GM19397 (cell line): ENCODE data around the gene TRIM24.
A peak's percentile ranks its signal among the peaks of the same experiment; 100 is the strongest.
"Not testable (repeated sequence)": the region's sequence is repeated elsewhere in the genome, so short reads cannot be mapped to it uniquely, and the experiment has no call there.

Experiments
- ATAC-seq: cut with Tn5 transposase; IDR thresholded peaks from one replicate; pipeline ENCODE4 v1.9.1; 2021; ENCODE audit warnings: mild to moderate bottlenecking, moderate library complexity; ENCODE audit not compliant: unreplicated experiment

Gene TRIM24

DNA sequence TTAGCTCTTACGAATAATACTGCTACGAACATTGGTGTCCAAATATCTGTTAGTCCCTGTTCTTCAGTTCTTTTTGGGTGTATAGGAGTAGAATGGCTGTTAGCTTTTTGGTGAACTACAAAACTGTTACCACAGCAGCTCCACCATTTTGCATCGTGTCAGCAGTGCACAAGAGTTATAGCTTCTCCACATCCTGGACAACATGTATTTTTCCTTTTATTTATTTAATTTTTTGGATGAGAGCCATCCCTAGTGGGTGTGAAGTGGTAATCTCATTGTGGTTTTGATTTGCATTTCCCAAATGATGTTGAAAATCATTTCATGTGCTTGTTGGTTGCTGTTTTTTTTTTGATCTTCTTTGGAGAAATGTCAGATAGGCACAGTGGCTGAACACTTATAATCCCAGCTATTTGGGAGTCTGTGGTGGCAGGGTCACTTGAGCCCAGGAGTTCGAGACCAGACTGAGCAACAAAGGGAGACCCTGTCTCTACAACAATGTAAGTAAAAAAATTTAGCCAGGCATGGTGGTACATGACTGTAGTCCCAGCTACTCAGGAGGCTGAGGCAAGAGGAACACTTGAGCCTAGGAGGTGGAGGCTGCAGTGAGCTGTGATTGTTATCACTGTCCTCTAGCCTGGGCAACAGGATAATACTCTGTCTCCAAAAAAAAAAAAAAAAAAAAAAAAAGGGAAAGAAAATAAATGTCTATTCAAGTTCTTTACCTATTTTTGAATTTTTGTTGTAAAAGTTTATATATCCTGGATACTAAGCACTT is 31.7 kb downstream of the TRIM24 start:
- no peak for ATAC-seq

DNA sequence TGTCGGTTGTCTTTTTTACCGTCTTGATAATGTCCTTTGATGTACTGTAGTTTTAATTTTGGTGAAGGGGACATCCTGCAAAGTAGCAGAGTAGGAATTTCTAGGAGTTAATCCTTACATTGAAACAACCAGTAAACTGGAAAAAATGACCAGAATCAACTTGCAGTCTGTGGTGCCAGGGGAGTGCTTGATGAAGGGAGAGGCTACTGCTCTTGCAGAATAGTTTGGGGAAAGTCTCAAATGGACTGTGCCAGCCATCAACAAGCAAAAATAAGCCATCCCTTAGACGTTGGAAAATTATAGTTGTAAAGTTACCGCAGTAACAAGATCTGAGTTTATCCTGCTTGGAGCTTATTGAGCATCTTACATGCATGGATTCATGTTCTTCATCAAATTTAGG is 32.4 kb downstream of the TRIM24 start:
- no peak for ATAC-seq

DNA sequence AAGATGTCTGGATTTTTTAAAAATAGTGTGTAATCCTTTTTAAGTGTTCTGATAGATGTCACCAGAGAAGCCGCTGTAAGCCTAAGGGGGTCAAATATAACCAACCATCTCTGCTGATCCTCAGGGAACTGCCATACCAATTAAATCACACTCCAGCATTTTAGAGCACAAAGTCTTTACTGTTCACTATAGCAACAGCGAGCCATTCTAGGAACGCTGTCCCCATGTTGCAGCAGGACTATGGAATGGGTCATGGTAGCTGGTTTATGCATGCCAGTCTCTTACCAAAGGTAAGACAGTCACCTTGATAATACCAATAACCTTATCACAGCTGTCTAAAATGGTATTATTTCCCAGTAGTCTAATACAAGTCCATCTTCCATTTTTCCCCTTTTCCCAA is 33.5 kb downstream of the TRIM24 start:
- no peak for ATAC-seq

DNA sequence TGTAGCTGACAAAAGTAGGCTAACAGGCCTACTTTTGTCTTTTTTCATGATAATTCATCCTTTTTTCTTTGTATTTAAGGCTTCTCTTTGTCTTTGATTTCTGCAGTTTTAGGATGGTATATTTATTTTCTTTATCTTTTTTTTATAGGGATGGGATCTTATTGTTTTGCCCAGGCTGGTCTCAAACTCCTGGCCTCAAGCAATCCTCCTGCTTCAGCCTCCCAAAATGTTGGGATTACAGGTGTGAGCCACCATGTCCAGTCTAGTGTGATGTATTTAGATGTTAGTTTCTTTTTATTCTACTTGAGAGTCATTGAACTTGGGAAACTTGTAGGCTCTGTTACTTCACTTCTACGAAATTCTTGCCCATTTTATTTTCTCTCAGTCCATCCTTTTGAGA is 35.4 kb downstream of the TRIM24 start:
- no peak for ATAC-seq

DNA sequence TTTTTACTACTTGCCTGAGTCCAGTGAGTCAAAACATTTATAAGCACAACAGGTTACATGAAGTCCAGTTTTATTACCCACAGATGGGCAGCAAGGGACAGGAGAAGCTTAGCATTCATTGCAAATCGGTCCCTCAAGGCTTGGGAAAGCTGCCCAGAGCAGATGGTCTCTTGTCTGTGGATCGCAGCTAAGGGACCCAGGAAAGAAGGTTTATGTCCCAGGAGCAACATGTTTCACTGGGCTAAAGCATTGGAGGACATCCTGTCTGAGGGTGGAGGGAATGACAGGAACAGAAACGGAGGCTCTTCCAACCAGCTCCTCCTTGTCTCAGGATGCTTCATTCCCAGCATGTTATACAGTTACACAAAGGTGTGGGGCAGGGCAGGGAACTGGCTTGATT is 39.3 kb downstream of the TRIM24 start:
- no peak for ATAC-seq

DNA sequence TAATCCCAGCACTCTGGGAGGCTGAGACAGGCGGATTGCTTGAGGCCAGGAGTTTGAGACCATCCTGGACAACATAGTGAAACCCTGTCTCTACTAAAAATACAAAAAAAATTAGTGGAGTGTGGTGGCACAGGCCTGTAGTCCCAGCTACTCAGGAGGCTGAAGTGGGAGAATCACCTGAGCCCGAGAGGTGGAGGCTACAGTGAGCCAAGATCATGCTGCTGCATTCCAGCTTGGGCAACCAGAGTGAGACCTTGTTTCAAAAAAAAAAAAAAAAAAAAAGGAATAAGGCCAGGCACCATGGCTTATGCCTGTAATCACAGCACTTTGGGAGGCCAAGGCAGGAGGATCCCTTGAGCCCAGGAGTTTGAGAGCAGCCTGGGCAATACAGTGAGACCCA is 40.2 kb downstream of the TRIM24 start:
- not testable (repeated sequence) for ATAC-seq

DNA sequence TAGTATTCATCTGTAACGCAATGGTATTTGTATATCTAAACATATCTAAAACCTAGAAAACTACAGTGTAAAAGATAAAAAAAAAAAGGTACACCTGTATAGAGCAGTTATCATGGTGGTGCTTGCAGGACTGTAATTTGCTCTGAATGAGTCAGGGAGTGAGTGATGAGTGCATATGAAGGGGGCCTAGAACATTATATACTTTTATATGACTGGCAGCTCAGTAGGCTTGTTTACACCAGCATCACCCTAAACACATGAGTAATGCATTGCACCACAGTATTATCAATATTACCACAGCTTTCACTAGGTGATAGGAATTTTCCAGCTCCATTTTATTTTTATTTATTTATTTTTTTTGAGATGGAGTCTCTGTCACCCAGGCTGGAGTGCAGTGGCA is 40.8 kb downstream of the TRIM24 start:
- ATAC-seq, result no peak

DNA sequence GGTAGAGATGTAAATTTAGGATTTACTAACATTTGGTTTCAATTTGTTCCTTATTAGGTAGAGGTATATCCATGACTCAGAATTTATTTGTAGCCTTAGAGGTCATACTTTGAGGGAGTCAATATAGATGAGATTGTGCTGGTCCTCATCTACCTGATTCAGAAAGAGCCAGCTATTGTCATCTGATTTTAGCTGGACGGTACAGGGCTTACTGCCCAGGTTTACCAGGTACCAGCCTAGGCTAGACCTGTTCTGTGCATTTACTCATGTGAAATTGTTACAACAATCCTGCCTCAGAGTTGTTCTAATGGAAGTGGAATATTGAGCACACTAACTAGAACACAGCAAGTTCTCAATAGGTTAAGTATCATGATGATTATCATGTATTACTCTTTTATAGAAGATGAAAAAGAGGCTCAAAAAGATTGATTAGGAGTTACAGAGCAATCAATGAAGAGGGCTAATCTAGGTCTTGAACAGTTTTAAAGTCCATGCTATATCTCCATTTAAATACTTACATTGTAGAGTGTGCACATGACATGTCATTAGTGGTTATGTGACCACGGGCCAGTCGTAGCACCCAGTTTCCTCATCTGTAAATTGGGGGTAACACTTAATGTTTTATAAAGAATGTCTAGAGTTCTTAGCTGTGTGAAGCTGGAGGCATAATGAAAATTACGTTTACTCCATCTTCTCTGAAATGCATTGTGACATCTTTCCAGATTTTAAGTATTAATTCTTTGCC is 42.1 kb downstream of the TRIM24 start:
- ATAC-seq, result no peak

DNA sequence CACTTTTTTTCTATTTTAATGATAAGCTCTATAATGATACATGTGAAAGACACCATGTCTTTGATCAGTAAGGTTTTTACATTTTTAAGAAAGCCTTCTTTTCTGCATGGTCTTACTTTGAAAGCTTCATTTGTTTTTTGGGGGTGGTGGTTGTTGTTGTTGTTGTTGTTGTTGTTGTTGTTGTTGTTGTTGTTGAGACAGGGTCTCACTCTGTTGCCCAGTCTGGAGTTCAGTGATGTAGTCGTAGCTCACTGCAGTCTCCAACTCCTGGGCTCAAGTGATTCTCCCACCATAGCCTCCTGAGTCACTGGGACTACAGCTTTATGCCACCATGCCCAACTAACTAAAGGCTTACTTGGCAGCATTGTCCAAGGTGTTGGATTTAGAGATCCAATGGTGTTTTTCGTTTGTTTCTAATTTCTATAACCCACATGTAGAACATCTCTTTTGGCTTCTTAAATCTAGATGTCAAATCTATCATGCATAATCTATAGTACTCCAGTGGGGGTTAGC is 45.4 kb downstream of the TRIM24 start:
- no peak for ATAC-seq

DNA sequence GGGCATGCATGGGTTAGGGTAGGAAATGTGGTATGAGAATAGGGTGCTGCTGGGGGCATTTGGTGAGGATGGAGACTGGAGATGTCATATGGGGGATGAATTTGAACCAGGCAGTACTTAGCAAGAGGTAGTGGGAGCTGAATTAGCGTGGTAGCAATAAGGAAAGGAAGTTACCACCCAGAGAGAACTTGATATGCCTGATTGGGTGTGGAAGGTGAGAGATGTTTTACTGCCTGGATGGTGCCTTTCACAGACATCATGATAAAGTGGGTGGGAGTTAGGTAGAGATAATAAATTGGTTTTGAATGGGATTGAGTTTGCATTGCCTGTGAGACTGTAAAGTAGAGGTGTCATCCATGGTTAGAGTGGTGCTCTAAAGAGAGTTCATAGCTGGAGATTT is 46.7 kb downstream of the TRIM24 start:
- no peak for ATAC-seq

DNA sequence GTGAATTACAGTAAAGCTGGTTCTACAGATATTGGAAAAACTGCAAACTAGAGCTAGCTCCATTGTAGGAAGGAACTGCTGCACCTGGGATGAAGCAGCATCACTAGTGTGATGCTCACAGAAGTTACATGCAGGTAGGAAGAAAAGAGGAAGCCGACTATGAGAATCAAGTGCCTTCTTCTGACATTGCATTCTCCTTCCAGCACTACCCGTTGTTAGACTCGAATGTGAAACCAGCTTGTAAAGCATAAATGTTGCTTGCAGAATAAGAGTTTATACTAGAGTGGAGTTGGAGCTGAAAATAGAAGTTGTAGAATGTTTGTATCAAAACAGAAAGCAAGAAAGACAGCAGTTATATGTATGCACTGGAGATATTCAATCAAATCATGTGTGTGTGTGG is 49.9 kb downstream of the TRIM24 start:
- ATAC-seq, result no peak

DNA sequence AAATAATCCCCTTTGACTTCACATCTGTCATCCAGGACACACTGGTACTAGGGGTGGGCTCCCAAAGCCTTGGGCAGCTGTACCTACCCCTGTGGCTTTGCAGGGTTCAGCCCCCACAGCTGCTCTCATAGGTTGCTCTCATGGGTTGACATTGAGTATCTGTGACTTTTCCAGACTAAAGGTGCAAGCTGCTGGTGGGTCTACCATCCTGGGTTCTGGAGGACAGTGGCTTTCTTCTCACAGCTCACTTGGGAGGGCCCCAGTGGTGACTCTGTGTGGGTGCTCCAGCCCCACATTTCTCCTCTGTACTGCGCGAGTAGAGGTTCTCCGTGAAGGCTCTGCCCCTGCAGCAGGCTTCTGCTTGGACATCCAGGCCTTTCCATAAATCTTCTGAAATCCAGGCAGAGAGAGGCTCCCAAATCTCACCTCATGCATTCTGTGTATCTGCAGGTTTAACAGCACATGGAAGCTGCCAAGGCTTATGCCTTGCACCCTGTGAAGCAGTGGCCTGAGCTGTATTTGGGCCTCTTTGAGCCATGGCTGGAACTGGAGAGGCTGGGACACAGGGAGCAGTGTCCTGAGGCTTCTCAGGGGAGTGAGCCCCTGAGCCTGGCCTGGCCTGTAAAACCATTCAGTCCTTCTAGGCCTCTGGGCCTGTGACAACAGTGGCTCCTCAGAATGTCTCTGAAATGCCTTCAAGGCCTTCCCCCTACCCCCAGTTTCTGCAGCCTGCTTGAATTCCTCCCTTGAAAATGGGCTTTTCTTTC is 52.2 kb downstream of the TRIM24 start:
- ATAC-seq, result no peak

DNA sequence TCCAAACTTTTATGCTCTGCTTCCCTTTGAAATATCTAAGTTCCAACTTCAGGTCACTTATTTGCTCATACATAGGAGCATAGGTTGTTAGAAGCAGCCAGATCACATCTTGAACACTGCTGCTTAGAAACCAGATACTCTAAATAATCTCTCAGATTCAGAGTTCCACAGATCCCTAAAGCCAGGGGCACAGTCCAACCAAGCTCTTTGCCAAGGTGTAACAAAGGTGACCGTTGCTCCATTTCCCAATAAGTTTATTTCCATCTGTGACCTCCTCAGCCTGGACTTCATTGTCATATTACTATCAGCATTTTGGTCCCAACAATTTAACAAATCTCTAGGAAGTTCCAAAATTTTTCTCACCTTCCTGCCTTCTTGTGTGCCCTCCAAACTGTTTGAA is 52.8 kb downstream of the TRIM24 start:
- no peak for ATAC-seq

DNA sequence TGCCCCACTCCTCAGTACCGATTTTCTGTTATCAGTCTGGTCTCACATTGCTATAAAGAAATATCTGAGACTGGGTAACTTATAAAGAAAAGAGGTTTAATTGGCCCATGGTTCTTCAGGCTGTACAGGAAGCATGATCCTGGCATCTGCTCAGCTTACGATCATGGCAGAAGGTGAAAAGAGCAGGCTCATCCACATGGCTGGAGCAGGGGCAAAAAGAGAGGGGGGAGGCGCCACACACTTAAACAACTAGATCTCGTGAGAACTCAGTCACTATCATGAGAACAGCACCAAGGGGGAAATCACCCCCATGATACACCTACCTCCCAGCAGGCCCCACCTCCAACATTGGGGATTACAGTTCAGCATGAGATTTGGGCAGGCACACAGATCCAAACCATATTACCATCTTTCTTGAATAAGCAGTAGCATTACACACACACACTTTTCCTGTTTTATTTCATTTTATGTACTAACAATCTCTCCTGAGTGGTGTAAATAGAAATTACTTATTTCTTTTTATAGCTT is 53.3 kb downstream of the TRIM24 start:
- no peak for ATAC-seq

DNA sequence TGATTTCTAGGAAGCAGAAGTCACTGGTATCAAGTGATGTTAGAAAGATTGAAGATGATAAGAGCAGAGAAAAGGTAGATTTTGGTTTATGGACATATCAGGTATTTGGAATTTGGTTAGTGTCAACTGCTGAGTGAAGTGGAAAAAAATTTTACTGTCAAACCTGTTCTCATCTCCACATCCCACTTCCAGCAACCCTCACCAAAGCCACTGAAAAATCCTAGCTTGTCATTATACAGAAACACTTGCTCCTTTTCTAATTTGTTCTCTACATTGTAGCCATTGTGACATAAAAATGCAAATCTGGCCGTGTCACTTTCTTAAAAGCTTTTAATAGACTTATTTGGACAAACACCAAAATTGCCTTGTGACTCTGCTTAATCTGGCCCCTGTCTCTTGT is 54.0 kb downstream of the TRIM24 start:
- no peak for ATAC-seq

DNA sequence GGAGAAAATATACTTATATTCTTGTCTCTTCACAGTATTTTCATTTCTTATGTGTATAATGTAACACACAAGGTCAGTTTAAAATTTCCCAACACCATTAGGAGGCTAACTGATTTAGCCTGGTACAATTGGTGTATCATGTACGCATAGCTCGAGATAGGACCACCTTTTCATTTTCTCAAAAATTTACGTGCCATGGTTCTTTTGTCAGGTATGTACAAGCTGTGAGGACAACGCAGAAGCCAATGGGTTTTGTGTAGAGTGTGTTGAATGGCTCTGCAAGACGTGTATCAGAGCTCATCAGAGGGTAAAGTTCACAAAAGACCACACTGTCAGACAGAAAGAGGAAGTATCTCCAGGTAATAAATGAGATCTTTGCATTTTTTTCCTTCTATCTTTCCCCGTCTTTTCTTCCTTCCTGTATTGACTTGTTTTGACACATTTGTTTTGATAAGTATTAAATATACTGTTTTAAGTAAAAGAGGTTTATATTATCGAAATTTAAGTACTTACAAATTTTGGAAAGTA is 55.0 kb downstream of the TRIM24 start:
- ATAC-seq, result peak; percentile 71

DNA sequence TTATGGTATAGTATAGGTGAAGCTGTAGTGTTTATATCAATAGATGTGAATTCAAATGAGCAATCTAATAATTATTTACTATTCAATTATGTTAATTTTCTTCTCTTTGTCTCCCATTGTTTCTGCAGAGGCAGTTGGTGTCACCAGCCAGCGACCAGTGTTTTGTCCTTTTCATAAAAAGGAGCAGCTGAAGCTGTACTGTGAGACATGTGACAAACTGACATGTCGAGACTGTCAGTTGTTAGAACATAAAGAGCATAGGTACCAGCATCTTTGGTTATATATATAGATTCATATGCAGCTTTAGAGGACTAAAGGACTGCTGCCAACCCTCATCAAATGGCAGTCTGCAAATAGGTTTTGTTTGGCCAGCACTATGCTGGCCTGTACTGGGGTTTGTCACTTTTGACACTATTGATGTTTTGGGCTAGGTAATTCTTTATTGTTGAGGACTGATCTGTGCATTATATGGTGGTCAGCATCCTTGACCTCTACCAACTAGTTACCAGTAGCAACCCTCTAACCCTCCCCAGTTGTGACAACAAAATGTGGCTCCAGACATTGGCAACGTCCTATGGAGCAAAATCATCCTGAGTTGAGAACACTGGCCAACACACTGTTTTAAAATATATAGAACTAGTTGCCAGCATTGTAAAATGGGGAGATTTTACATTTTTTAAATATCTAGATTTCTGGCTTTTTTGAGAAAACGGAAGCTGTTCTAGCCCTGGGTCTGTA is 59.2 kb downstream of the TRIM24 start:
- no peak for ATAC-seq

DNA sequence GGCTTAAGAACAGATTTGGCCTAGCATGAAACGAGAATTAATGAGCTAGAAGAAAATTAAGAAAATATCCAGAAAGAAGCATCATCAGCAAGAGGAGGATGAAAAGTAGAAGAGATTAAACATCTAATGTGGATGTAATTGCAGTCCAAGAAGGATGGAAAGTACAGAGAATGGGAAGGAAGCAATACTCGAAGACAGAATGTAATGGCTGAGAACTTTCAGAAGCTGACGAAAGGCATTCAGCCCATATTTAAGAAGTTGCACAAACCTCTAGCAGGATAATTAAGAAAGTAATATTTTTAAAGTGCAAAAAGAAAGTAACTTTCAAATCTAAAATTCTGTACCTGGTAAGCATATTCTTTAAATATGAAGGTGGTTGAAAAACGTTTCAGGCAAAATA is 60.7 kb downstream of the TRIM24 start:
- ATAC-seq, result no peak

DNA sequence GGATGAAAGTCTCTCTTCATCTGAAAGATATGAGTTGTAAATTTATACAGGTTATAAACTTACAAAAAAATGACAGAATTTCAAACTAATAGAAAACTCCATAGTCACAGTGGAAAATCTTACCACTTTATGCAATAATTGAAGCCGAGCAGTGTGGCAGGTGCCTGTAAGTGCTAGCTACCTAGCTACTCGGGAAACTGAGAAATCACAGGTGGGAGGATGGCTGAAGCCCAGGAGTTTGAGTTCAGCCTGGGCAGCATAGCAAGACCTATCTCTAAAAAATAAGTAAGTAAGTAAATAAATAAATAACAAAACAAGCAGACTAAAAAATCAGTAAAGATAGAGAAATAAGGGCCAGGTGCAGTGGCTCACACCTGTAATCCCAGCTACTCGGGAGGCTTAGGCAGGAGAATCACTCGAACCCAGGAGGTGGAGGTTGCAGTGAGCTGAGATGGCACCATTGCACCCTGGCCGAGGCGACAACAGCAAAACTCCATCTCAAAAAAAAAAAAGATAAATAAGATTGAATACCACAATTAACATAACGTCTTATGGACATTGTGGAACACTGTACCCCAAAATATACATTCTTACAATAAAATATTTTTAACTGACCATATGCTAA is 61.9 kb downstream of the TRIM24 start:
- ATAC-seq, result no peak

DNA sequence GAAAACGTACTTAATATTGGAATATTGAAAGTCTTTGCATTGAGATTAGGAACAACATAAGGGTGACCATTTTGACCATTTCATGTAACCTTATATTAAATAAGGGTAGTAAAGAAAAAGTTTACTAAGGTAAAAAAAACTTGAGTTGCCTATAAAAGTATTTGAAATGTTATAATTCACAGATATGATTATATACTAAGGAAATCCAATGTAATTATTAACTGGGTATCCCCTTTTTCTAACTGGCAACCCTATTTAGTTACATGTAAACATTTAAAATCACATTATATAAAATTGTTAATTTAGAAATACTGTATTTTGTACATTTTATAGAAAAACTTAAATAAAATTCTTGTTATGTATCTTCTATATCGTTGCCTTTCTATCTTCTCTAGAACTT is 64.2 kb downstream of the TRIM24 start:
- ATAC-seq, result no peak
